Tibial nerve (tissue), 4 donors: Measurements from ENCODE around the gene BMPR1A. TPM values are rescaled to one million over a fixed set of nuclear protein-coding genes. Genes with fewer than 3 reads are reported as not detected.

Experiments used
- DNase-seq, 2 donors: peaks; one replicate each; pipeline ENCODE4 v3.0.0-alpha.2; 2019; ENCODE audit warnings: low spot score in 2 of 2
- H3K27ac ChIP-seq, 4 donors: fragments of 200-600 bp; sonication (generic) in 3 of 4; one replicate each; pipeline ENCODE4 v1.5.1; 2017 to 2019; ENCODE audit warnings: mild to moderate bottlenecking in 1 of 4
- H3K27me3 ChIP-seq, 2 donors: fragments of 200-600 bp; sonication (generic) in 1 of 2; one replicate each; pipeline versions ENCODE4 v1.5.1 to v1.6.0; 2017 to 2019
- H3K36me3 ChIP-seq, 3 donors: fragments of 200-600 bp; sonication (generic); one replicate each; pipeline ENCODE4 v1.5.1; 2018 to 2019
- H3K4me1 ChIP-seq, 4 donors: fragments of 200-600 bp; sonication (generic) in 3 of 4; one replicate each; pipeline ENCODE4 v1.5.1; 2017 to 2019
- H3K4me3 ChIP-seq, 4 donors: fragments of 200-600 bp; sonication (generic) in 3 of 4; one replicate each; pipeline ENCODE4 v1.5.1; 2017 to 2019; ENCODE audit warnings: mild to moderate bottlenecking in 1 of 4, moderate library complexity in 1 of 4
- H3K9me3 ChIP-seq, 4 donors: fragments of 200-600 bp; sonication (generic) in 3 of 4; one replicate each; pipeline ENCODE4 v1.5.1; 2017 to 2019
- CTCF ChIP-seq, 5 experiments: fragments of 200-600 bp in 3 of 5; fragments of 450-650 bp in 2 of 5; sonication (generic) in 3 of 5; IDR thresholded peaks; one replicate each; pipeline ENCODE4 v1.5.1; 2016 to 2019; ENCODE audit warnings: antibody characterized with exemption in 5 of 5, mild to moderate bottlenecking in 3 of 5, moderate library complexity in 2 of 5
- EP300 ChIP-seq, 2 donors: sonication (generic); formaldehyde crosslinking; IDR thresholded peaks; one replicate each; pipeline ENCODE4 v1.6.1; 2017; ENCODE audit warnings: antibody characterized with exemption in 2 of 2, mild to moderate bottlenecking in 1 of 2
- POLR2A ChIP-seq, 2 donors: fragments of 450-650 bp; IDR thresholded peaks; one replicate each; pipeline ENCODE4 v1.6.1; 2017; ENCODE audit warnings: antibody characterized with exemption in 2 of 2, mild to moderate bottlenecking in 2 of 2, moderate library complexity in 2 of 2
- WGBS, 2 donors: methylation state at CpG; one replicate each; pipeline ENCODE4 v1.1.5; 2018; 5-methylcytosine and 5-hydroxymethylcytosine counted together
- total RNA-seq, 4 donors: library from RNA; depleted of rRNA; stranded (reverse); fragments of >200 nt; gene quantifications; one replicate each; pipeline ENCODE4 v1.1.0, GENCODE V29; 2016

The BMPR1A gene
- total RNA-seq, 4 donors from 2014 or later, result 35.7 to 51.3 (median 42.8) TPM

GRCh38 chr10:86962136-86962980 lies 205.9 kb downstream of the BMPR1A start:
- Histone ChIP-seq H3K27ac (peak overlapping the region in 1 of 4 donors; percentile 48), H3K27me3 (no peaks in the 10 kb centered on the region), H3K4me1 (peaks cover 0 to 81% (median 47%) of the 10 kb centered on the region in 4 donors), H3K36me3 (no peaks in the 10 kb centered on the region), H3K4me3 (no peak overlapping the region), H3K9me3 (no peaks in the 10 kb centered on the region)
- 70 to 75% methylated on average over 5 to 7 of the region's 7 CpGs for WGBS, 2 donors
- no peak for TF ChIP-seq CTCF (IDR thresholded peaks at IDR 0.05)
- no peak for TF ChIP-seq EP300 (IDR thresholded peaks at IDR 0.05)
- no peak for TF ChIP-seq POLR2A (IDR thresholded peaks at IDR 0.05)
- no peak for DNase-seq

DNA sequence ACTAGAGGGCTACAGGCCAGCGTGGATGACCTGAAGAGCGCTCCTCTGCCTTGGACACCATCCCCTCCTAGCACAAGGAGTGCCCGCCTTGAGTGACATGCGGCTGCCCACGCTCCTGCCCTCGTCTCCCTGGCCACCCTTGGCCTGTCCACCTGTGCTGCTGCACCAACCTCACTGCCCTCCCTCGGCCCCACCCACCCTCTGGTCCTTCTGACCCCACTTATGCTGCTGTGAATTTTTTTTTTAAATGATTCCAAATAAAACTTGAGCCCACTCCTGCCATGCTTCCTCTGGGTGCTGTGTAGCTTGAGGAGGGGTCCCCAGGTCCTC lies 206.5 kb downstream of the BMPR1A start:
- Histone ChIP-seq H3K36me3 (no peaks in the 10 kb centered on the region), H3K4me1 (peaks cover 0 to 81% (median 48%) of the 10 kb centered on the region in 4 donors), H3K27ac (peak overlapping the region in 1 of 4 donors; percentile 48), H3K4me3 (no peak overlapping the region), H3K27me3 (no peaks in the 10 kb centered on the region), H3K9me3 (no peaks in the 10 kb centered on the region)
- no peak for DNase-seq
- TF ChIP-seq CTCF (IDR thresholded peaks at IDR 0.05) (no peak), POLR2A (IDR thresholded peaks at IDR 0.05) (no peak), EP300 (IDR thresholded peaks at IDR 0.05) (no peak)
- WGBS, 2 donors, result 87 to 89% methylated on average over 6 to 7 of the region's 7 CpGs

DNA sequence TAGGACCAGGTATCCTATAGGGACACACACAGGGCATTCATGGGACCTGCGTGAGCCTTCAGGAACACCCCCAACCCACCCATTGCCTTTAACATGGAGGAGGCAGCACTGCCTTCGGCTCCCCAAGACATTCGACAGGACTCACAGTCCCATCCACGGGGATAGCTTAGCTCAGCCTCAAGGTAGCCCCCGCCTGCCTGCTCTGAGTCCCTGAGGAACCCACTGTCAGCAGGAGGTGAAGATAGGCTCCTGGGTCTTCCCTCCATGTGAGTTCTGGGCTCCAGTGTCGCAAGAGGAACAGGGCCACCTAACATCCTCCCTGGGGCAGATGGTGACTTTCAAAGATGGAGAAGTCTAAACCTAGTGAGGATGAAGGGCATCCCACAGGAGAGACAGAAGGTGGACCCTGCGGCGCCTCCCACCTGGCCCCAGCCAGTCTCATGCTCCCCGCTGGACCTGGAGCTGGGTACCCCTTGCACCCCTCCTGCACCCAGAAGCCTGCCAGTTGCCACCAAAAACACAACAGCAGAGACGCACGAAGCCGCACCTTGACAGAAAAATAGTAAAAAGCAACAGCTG lies 207.0 kb downstream of the BMPR1A start:
- no peak for DNase-seq
- Histone ChIP-seq H3K4me1 (peaks cover 0 to 81% (median 44%) of the 10 kb centered on the region in 4 donors), H3K9me3 (no peaks in the 10 kb centered on the region), H3K27me3 (no peaks in the 10 kb centered on the region), H3K27ac (peak overlapping the region in 1 of 4 donors; percentile 31), H3K36me3 (no peaks in the 10 kb centered on the region), H3K4me3 (no peak overlapping the region)
- TF ChIP-seq EP300 (IDR thresholded peaks at IDR 0.05) (no peak), CTCF (IDR thresholded peaks at IDR 0.05) (no peak), POLR2A (IDR thresholded peaks at IDR 0.05) (no peak)
- WGBS, 2 donors, result 94 to 95% methylated on average over 12 of the region's 12 CpGs

- Histone ChIP-seq H3K9me3 (no peaks in the 10 kb centered on the region), H3K27me3 (no peaks in the 10 kb centered on the region), H3K4me3 (no peak overlapping the region), H3K27ac (peak overlapping the region in 2 of 4 donors; percentile 23 to 59), H3K36me3 (no peaks in the 10 kb centered on the region), H3K4me1 (peaks cover 0 to 73% (median 41%) of the 10 kb centered on the region in 4 donors)
- DNase-seq, result no peak
- no peak for TF ChIP-seq POLR2A (IDR thresholded peaks at IDR 0.05)
- no peak for TF ChIP-seq EP300 (IDR thresholded peaks at IDR 0.05)
- TF ChIP-seq CTCF (IDR thresholded peaks at IDR 0.05), result no peak
- WGBS, 2 donors, result 75 to 76% methylated on average over 13 of the region's 13 CpGs
These were observed 207.8 kb downstream of the BMPR1A start for GRCh38 chr10:86964061-86964846.
